Thymus (tissue), 11 donors: ENCODE results near the gene FRMD4A. TPM values are rescaled to one million over a fixed set of nuclear protein-coding genes. Genes with fewer than 3 reads are reported as not detected.
"Not testable (repeated sequence)": the region's sequence is repeated elsewhere in the genome, so short reads cannot be mapped to it uniquely, and the experiment has no call there.

Experiments
- DNase-seq, 9 donors: peaks; one replicate each; pipeline ENCODE4 v3.0.0-alpha.2; 2013; ENCODE audit warnings: low spot score in 9 of 9, low read depth in 6 of 9, missing footprints in 1 of 9
- H3K27ac ChIP-seq, 2 donors: one replicate each; pipeline ENCODE4 v1.5.1; 2013; ENCODE audit warnings: control low read depth in 1 of 2, low read depth in 1 of 2, low read length in 1 of 2, mild to moderate bottlenecking in 1 of 2, moderate library complexity in 1 of 2
- H3K27me3 ChIP-seq, 2 donors: one replicate each; pipeline ENCODE4 v1.5.1; 2013; ENCODE audit warnings: low read length in 1 of 2; ENCODE audit not compliant: control insufficient read depth in 2 of 2, insufficient read depth in 1 of 2
- H3K36me3 ChIP-seq, 2 donors: one replicate each; pipeline ENCODE4 v1.5.1; 2013; ENCODE audit warnings: low read length in 1 of 2, mild to moderate bottlenecking in 1 of 2, moderate library complexity in 1 of 2; ENCODE audit not compliant: control insufficient read depth in 2 of 2, insufficient read depth in 2 of 2
- H3K4me1 ChIP-seq, 2 donors: one replicate each; pipeline ENCODE4 v1.5.1; 2013; ENCODE audit warnings: low read length in 2 of 2; ENCODE audit not compliant: control insufficient read depth in 2 of 2, insufficient read depth in 2 of 2
- H3K4me3 ChIP-seq, 2 donors: one replicate each; pipeline ENCODE4 v1.5.1; 2013; ENCODE audit warnings: low read length in 2 of 2, control low read depth in 1 of 2, mild to moderate bottlenecking in 1 of 2
- H3K9me3 ChIP-seq, 2 donors: one replicate each; pipeline ENCODE4 v1.5.1; 2013; ENCODE audit warnings: low read length in 1 of 2, mild to moderate bottlenecking in 1 of 2; ENCODE audit not compliant: control insufficient read depth in 2 of 2, insufficient read depth in 1 of 2
- WGBS: extraction: QIAGEN DNeasy Blood & Tissue Kit; methylation state at CpG from one replicate; pipeline ENCODE4 v1.1.7; 2013; 5-methylcytosine and 5-hydroxymethylcytosine counted together
- polyA plus RNA-seq: library from polyadenylated mRNA; stranded (reverse); fragments of 200-250 nt; gene quantifications from one replicate; pipeline ENCODE4 v1.2.3, GENCODE V29; 2013
- total RNA-seq: library from RNA; stranded (reverse); fragments of 120-200 nt; gene quantifications from one replicate; pipeline ENCODE4 v1.2.4, GENCODE V29; 2013
- donor health status: healthy.

The FRMD4A gene
- total and polyA plus RNA-seq, 2 donors = 13.3 to 16.2 TPM

DNA sequence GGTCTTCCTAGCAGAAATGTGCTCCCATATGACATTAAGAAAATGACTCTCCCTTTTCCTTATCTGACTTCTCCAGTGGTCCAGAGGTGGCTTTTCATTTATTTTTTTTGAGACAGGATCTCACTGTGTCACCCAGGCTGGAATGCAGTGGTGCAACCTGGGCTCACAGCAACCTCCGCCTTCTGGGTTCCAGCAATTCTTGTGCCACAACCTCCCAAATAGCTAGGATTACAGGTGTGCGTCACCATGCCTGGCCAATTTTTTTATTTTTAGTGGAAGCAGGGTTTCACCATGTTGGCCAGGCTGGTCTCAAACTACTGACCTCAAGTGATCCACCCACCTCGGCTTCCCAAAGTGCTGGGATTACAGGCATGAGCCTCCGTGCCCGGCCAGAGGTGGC lies 563.6 kb downstream of the FRMD4A start:
- not testable (repeated sequence) for DNase-seq, H3K9me3 ChIP-seq, H3K4me3 ChIP-seq, H3K27ac ChIP-seq, H3K27me3 ChIP-seq, H3K4me1 ChIP-seq, H3K36me3 ChIP-seq
- 98% methylated on average over 5 of the region's 5 CpGs for WGBS

DNA sequence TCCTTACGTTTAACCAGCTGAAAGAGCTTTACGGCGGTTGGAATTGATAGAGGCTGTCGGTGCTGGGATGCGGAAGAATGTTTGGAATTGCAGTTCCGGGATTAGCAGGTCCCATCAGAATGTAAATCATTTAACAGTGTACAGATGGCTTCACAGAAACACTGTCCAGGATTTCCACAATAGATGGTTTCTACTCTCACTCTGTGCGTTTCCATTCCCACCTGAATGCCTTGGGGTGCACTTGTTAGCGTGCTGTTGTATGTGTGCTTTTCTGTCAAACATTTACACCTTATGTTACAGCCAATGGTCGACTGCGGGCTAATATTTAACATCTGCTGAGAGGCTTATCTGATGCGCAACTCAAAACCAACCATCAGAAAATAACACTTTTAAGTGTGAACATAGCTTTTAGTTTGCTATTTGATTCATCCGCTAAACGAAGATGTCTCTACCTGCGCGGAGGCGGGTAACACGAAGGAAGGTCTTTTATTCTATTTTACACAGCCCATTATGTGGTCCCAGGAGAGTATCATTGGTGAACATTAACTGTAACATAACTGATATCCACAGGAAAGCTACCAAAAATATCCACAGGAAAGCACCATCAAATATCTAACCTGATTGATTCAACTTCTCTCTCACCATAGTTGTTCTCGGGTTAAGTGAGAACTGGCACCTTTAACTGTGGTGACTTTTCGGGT lies 564.9 kb downstream of the FRMD4A start:
- H3K27me3 ChIP-seq = no peaks in the 10 kb centered on the region
- no peak overlapping the region for H3K4me3 ChIP-seq
- H3K36me3 ChIP-seq = no peaks in the 10 kb centered on the region
- no peaks in the 10 kb centered on the region for H3K9me3 ChIP-seq
- WGBS = 95% methylated on average over 19 of the region's 19 CpGs
- DNase-seq = no peak
- H3K4me1 ChIP-seq = peaks cover 4 to 7% of the 10 kb centered on the region in 2 donors
- no peak overlapping the region for H3K27ac ChIP-seq

DNA sequence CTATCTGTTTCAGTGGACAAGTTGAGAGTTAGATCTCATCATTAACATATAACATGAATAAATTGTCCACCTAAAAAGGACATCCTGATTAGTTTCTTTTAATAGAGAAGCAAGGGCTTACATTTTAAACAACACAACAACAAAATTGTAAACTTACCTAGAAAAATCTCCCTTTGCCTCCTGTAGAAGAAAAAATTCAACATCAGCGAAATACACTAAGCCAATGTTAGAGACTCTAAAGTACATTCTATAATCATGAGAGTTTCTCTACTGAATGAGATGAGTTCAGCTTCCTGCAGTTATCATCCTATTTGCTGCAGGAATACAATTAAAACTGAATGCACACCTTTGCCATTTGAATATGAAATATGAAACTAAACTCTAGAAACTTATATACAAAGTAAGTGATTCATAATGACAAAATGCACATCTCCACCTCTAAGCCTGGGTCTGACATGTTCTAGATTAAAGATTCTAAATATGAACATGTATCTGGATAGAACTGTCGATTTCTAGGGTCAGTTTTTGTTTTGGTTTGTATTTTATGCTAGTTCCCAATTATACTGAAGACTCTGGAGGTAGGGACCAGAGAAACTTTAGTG lies 569.1 kb downstream of the FRMD4A start:
- H3K4me1 ChIP-seq = peaks cover 0 to 5% of the 10 kb centered on the region in 2 donors
- no peak overlapping the region for H3K4me3 ChIP-seq
- no peaks in the 10 kb centered on the region for H3K9me3 ChIP-seq
- H3K27ac ChIP-seq = no peak overlapping the region
- H3K27me3 ChIP-seq = no peaks in the 10 kb centered on the region
- no peak for DNase-seq
- H3K36me3 ChIP-seq = no peaks in the 10 kb centered on the region
- 96% methylated on average over 2 of the region's 2 CpGs for WGBS

DNA sequence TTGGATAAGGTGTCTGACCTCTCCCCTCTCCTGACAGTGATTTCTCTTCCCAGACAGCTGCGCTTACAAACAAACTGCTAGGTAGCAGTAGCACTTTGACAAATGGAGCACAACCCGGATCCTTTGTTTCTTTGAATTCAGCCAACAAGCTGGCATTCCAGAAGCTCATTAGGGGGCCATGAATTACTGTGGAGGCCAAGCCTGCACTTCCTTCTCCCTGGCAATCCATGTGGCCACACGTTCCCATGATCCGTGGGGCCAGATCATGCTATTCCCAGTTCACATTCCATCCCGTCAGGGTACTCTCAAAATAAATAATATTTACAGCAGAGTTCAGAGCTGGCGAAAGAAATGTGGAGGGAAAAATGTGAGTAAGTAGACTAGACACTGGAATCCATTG lies 571.6 kb downstream of the FRMD4A start:
- H3K4me3 ChIP-seq = no peak overlapping the region
- peaks cover 0 to 5% of the 10 kb centered on the region in 2 donors for H3K4me1 ChIP-seq
- H3K9me3 ChIP-seq = no peaks in the 10 kb centered on the region
- H3K27ac ChIP-seq = no peak overlapping the region
- no peak for DNase-seq
- H3K36me3 ChIP-seq = no peaks in the 10 kb centered on the region
- 97% methylated on average over 6 of the region's 6 CpGs for WGBS
- H3K27me3 ChIP-seq = no peaks in the 10 kb centered on the region

DNA sequence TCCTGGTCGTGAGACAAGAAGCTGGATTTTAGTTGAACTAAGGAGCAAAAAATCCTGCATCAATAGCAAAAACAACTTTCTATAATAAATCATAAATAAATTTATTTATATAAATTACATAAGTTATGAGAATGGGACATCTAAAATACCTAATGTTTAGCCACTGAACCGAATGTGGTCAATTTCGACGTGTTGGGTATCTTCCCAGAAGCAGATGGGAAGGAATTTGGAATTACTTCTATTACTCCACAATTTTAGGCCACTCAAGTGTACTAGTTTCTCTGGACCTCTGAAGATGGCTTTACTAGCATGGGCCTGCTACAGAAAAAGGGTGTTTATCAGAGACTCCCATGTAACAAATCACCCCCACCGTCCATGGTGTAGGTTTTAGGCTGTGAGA lies 572.0 kb downstream of the FRMD4A start:
- no peaks in the 10 kb centered on the region for H3K9me3 ChIP-seq
- H3K27ac ChIP-seq = no peak overlapping the region
- H3K36me3 ChIP-seq = no peaks in the 10 kb centered on the region
- H3K27me3 ChIP-seq = no peaks in the 10 kb centered on the region
- WGBS = 95% methylated on average over 5 of the region's 5 CpGs
- H3K4me3 ChIP-seq = no peak overlapping the region
- no peak for DNase-seq
- peaks cover 0 to 5% of the 10 kb centered on the region in 2 donors for H3K4me1 ChIP-seq

DNA sequence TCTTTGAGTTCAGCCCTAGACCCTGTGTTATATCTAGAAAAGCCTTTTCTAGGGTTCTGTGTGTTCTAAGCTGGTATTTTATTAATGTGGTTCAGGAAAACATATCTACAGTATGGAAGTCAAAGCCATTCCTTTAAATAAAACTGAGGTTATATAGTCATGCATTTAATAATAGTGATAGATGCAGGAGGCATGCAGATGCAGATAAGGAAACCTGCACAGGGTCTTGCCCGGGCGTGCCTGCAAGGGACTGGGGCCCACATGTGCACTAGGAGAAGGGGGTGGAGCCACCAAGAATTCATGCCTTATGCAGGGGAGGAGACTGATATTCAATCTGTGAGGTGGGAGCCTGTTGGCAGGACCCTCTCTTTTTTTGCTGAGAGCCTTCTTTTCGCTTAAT lies 572.4 kb downstream of the FRMD4A start:
- 65% methylated on average over 3 of the region's 3 CpGs for WGBS
- Histone ChIP-seq H3K27ac (no peak overlapping the region), H3K4me3 (no peak overlapping the region), H3K9me3 (no peaks in the 10 kb centered on the region), H3K36me3 (no peaks in the 10 kb centered on the region), H3K4me1 (peaks cover 0 to 7% of the 10 kb centered on the region in 2 donors), H3K27me3 (no peaks in the 10 kb centered on the region)
- DNase-seq = peak in 1 of 9 donors; percentile 52

DNA sequence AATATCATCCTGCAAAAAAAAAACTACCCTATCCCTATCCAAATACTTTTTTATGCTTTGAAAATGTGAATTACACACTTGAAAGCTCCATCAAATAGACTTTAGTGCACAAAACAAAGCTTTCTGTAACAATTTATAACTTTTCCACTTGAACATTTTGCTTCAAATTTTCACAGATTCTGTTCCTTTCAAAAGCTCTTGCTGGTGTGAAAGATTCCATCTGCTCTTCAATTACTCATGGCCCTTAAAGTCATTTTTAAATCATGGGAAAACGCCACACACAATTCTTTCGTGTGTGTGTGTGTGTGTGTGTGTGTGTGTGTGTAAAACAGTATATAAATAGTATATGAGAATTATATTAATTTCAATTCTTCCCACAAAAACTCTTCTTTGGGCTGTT lies 576.4 kb downstream of the FRMD4A start:
- no peaks in the 10 kb centered on the region for H3K36me3 ChIP-seq
- WGBS = 94% methylated on average over 2 of the region's 2 CpGs
- no peak overlapping the region for H3K4me3 ChIP-seq
- no peak for DNase-seq
- H3K27me3 ChIP-seq = no peaks in the 10 kb centered on the region
- no peak overlapping the region for H3K27ac ChIP-seq
- H3K9me3 ChIP-seq = no peaks in the 10 kb centered on the region
- peaks cover 0 to 15% of the 10 kb centered on the region in 2 donors for H3K4me1 ChIP-seq

DNA sequence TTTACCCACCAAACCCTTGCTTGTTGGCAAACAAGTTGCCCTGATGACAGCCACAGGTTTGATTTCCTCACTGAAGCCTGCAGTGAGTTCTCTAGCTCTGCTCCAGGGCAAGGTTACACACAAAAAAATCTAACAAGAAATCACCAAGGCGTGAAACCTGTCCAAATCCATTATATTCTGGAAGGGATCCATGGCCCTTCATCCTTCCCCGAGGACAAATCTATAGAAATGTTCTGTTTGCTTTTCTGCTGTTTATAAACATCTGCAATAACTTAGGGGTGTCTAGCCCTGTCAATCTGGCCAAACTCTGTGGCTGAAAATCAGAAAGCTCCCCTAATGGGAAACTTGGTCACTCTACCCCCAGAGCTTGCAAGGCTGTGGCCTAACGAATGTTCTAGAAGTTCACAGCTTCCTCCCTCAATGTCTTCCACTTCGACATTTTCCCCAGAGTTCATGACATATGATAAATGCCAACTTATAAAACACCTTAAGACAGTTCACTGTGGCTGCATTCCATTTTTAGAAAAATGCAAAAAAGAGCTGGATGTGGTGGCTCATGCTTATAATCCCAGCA lies 579.4 kb downstream of the FRMD4A start:
- Histone ChIP-seq H3K27ac (no peak overlapping the region), H3K9me3 (no peaks in the 10 kb centered on the region), H3K4me1 (peaks cover 10 to 28% of the 10 kb centered on the region in 2 donors), H3K36me3 (no peaks in the 10 kb centered on the region), H3K27me3 (no peaks in the 10 kb centered on the region), H3K4me3 (no peak overlapping the region)
- 94% methylated on average over 4 of the region's 4 CpGs for WGBS
- no peak for DNase-seq

DNA sequence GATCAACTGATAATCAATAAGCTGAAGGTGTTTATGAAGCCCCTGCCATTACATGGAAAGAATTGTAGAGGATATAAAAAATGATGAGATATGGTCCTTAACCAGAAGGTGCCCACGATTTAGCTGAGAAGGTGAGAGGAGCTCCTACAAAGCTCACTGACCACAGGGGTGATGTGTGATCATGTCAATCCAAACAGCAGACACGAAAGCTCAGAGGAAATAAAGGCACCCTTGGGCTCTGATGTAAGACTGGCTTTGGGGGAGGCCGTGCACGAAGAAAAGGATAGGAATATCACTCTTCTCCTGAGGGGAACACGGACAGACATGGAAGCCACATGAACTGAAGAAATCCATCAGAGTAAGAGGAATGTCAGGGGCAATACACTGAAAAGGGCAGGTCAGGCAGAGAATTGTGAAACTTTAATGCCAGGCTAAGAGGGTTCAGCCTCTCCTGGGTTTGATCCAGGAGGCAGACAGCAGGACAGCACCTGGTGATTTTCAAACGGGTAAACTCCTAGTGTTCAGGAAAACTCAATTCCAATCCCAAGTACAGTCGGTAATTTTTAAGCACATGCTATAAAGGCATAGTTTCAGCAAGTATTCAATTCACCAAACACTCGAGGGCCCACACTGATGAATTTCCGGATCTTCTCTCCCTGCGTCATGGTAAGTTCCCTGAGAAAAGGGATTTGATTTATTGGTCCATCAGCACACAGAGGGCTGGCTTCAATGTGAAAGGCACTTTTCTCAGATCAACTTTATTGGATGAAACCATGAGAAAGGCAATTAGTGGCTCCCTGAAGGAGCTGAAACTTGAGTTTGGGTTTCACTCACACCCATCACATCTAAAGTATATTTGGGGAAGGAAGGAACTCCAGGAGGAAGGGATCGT lies 580.2 kb downstream of the FRMD4A start:
- WGBS = 90% methylated on average over 11 of the region's 11 CpGs

More for the DNA sequence above, 580.2 kb downstream of the FRMD4A start:
- H3K27me3 ChIP-seq = no peaks in the 10 kb centered on the region
- H3K27ac ChIP-seq = no peak overlapping the region
- no peaks in the 10 kb centered on the region for H3K36me3 ChIP-seq
- H3K4me3 ChIP-seq = no peak overlapping the region
- no peaks in the 10 kb centered on the region for H3K9me3 ChIP-seq
- peaks cover 14 to 35% of the 10 kb centered on the region in 2 donors for H3K4me1 ChIP-seq
- no peak for DNase-seq
